ENCODE results near the gene ZNF835. TPM values are rescaled to one million over a fixed set of nuclear protein-coding genes. Genes with fewer than 3 reads are reported as not detected.

Gene ZNF835
- total RNA-seq, 2 donors from 2014 or later: 1.7 to 2.0 TPM

Other genes starting within 250 kb of the ZNF835 start
- 1 to 10 TPM; 3.8 to 4.0 TPM for gene ZNF667, start 194.4 kb downstream of the ZNF835 start, total RNA-seq
- 1 to 10 TPM; 7.7 to 9.4 TPM for gene ZNF471, start 163.9 kb downstream of the ZNF835 start, total RNA-seq
- 10 to 100 TPM in 1 of 2 donors, 1 to 10 TPM in 1; 9.3 to 11.9 TPM for gene ZFP28, start 132.8 kb downstream of the ZNF835 start, total RNA-seq
- gene ZNF470, start 104.3 kb downstream of the ZNF835 start, total RNA-seq: 1 to 10 TPM; 6.6 to 8.2 TPM
- gene ZNF71, start 76.5 kb downstream of the ZNF835 start, total RNA-seq: 10 to 100 TPM in 1 of 2 donors, 1 to 10 TPM in 1; 8.4 to 11.1 TPM
- under 1 TPM; 0.71 to 0.74 TPM for gene SMIM17, start 28.6 kb downstream of the ZNF835 start, total RNA-seq
- 10 to 100 TPM in 1 of 2 donors, 1 to 10 TPM in 1; 9.9 to 11.6 TPM for gene PEG3, start 169.0 kb upstream of the ZNF835 start, total RNA-seq
- 1 to 10 TPM in 1 of 2 donors, under 1 TPM in 1; 0.33 to 1.1 TPM for gene ZIM2, start 169.0 kb upstream of the ZNF835 start, total RNA-seq